HepG2 (cell line): ENCODE data around the gene SLC17A9. TPM values are rescaled to one million over a fixed set of nuclear protein-coding genes. Genes with fewer than 3 reads are reported as not detected.

Experiments
- ATAC-seq: fragments of 200-7000 bp; cut with Tn5 transposase; 3 replicates; pipeline ENCODE4 v1.9.1; 2020; ENCODE audit warnings: mild to moderate bottlenecking, moderate library complexity
- BruUV-seq: library from RNA; stranded (reverse); fragments of 400-500 nt; replicated peaks from 2 replicates; lab custom pipeline; 2021; lab: Mats Ljungman, UMichigan
- CTCF ChIA-PET: fragments of 300-600 bp; formaldehyde crosslinking; extraction: SDS; loops from one replicate; lab custom pipeline; 2021; ENCODE audit warnings: low total read pairs, inconsistent platforms, low intra/inter-chr PET ratio; lab: Yijun Ruan, JAX
- POLR2A ChIA-PET: fragments of 350-600 bp; sonication (Branson Sonifier 250); formaldehyde crosslinking; loops from one replicate; lab custom pipeline; 2020; ENCODE audit warnings: antibody characterized with exemption, inconsistent platforms; lab: Yijun Ruan, JAX
- DNase-seq: peaks from one replicate; pipeline ENCODE4 v3.0.0-alpha.2; 2015; ENCODE audit warnings: low spot score
- FAIRE-seq: peaks from 3 replicates; lab custom pipeline; 2011; peaks lifted over from hg19 to GRCh38; lab: Jason Lieb, UNC
- H2AFZ ChIP-seq: one replicate; pipeline ENCODE4 v1.6.1; 2011; ENCODE audit warnings: low read length, inconsistent platforms
- H3K27ac ChIP-seq: fragments of 300-600 bp; 3 replicates; pipeline ENCODE4 v1.8.0; 2011; ENCODE audit warnings: mixed run types, mild to moderate bottlenecking, mixed read lengths, low read length, inconsistent platforms; ENCODE audit not compliant: insufficient read depth; ENCODE audit errors: extremely low read length
- H3K27me3 ChIP-seq, 2 experiments: fragments of 200-600 bp in 1 of 2; 2 replicates in 1 of 2; 3 replicates in 1 of 2; pipeline versions ENCODE4 v1.6.0 to v1.8.0; 2011; ENCODE audit warnings: low read length in 2 of 2, mild to moderate bottlenecking in 2 of 2, moderate library complexity in 2 of 2, inconsistent platforms in 1 of 2; ENCODE audit not compliant: insufficient read depth in 2 of 2, control insufficient read depth in 1 of 2
- H3K36me3 ChIP-seq, 2 experiments: fragments of 200-600 bp in 1 of 2; replicated peaks in 1 of 2; 2 replicates in 1 of 2; 3 replicates in 1 of 2; pipeline versions ENCODE4 v1.5.1 to v1.8.0; 2011; ENCODE audit warnings: low read length in 2 of 2, inconsistent platforms in 1 of 2; ENCODE audit not compliant: insufficient read depth in 2 of 2, control insufficient read depth in 1 of 2
- H3K4me1 ChIP-seq: 2 replicates; pipeline ENCODE4 v1.5.1; 2012; ENCODE audit warnings: low read length, inconsistent platforms; ENCODE audit not compliant: insufficient read depth
- H3K4me2 ChIP-seq: 2 replicates; pipeline ENCODE4 v1.6.0; 2011; ENCODE audit warnings: low read depth, low read length, inconsistent platforms
- H3K4me3 ChIP-seq, 3 experiments: fragments of 200-600 bp in 1 of 3; sonication (generic), shearing (Covaris generic) in 1 of 3; replicated peaks in 1 of 3; 2 replicates each; pipeline ENCODE4 v1.5.1; 2011 to 2016; ENCODE audit warnings: low read length in 3 of 3, inconsistent platforms in 2 of 3, low read depth in 2 of 3, mild to moderate bottlenecking in 2 of 3, control low read depth in 1 of 3, mixed read lengths in 1 of 3; ENCODE audit not compliant: insufficient read depth in 1 of 3
- H3K79me2 ChIP-seq: one replicate; pipeline ENCODE4 v1.6.1; 2011; ENCODE audit warnings: low read length, inconsistent platforms; ENCODE audit not compliant: insufficient read depth
- H3K9ac ChIP-seq: 2 replicates; pipeline ENCODE4 v1.6.0; 2011; ENCODE audit warnings: mild to moderate bottlenecking, low read depth, low read length, inconsistent platforms; ENCODE audit not compliant: insufficient read depth
- H3K9me3 ChIP-seq: 2 replicates; pipeline ENCODE4 v1.5.1; 2012; ENCODE audit warnings: mild to moderate bottlenecking, low read length
- H4K20me1 ChIP-seq: 2 replicates; pipeline ENCODE4 v1.6.0; 2011; ENCODE audit warnings: inconsistent platforms, mild to moderate bottlenecking, low read length, moderate library complexity; ENCODE audit not compliant: insufficient read depth
- AGO2 ChIP-seq: fragments of 200-400 bp; formaldehyde crosslinking; optimal IDR thresholded peaks from 2 replicates; pipeline ENCODE3; 2017; ENCODE audit warnings: mild to moderate bottlenecking, low read depth, low read length, moderate library complexity
- ATF1 ChIP-seq: IDR thresholded peaks from 2 replicates; pipeline ENCODE4 v1.6.1; 2016; ENCODE audit warnings: mild to moderate bottlenecking, control low read depth
- FIP1L1 ChIP-seq: fragments of 200-400 bp; formaldehyde crosslinking; IDR thresholded peaks from 2 replicates; pipeline ENCODE4 v1.6.1; 2018; ENCODE audit warnings: low read depth, mild to moderate bottlenecking, low read length, moderate library complexity, borderline replicate concordance; ENCODE audit not compliant: insufficient read depth
- GTF3A ChIP-seq: sonication (generic); formaldehyde crosslinking; conservative IDR thresholded peaks from 2 replicates; pipeline ENCODE4 v1.4.0; 2020; ENCODE audit warnings: mild to moderate bottlenecking, missing genetic modification reagents
- HOXA3 ChIP-seq: sonication (generic); formaldehyde crosslinking; IDR thresholded peaks from 2 replicates; pipeline ENCODE4 v1.5.0; 2020; ENCODE audit warnings: missing genetic modification reagents
- NFATC3 ChIP-seq: sonication (generic); formaldehyde crosslinking; IDR thresholded peaks from 2 replicates; pipeline ENCODE4 v1.5.1; 2020; ENCODE audit warnings: mild to moderate bottlenecking, missing genetic modification reagents
- NONO ChIP-seq, 2 experiments: fragments of 450-650 bp in 1 of 2; sonication (generic) in 1 of 2; formaldehyde crosslinking in 1 of 2; IDR thresholded peaks in 1 of 2; conservative IDR thresholded peaks in 1 of 2; 2 replicates each; pipeline versions ENCODE4 v1.6.1 to v1.8.0; 2017 to 2022; ENCODE audit warnings: mild to moderate bottlenecking in 1 of 2, missing genetic modification reagents in 1 of 2, moderate library complexity in 1 of 2
- PHB2 ChIP-seq: fragments of 450-650 bp; IDR thresholded peaks from 2 replicates; pipeline ENCODE4 v1.6.1; 2018; ENCODE audit not compliant: partially characterized antibody
- POLR2A ChIP-seq, 2 experiments: IDR thresholded peaks; 2 replicates each; pipeline ENCODE4 v1.6.1; 2011; ENCODE audit warnings: low read depth in 2 of 2, low read length in 2 of 2, mild to moderate bottlenecking in 1 of 2, moderate library complexity in 1 of 2; ENCODE audit not compliant: insufficient read depth in 1 of 2
- RBFOX2 ChIP-seq: fragments of 200-400 bp; formaldehyde crosslinking; IDR thresholded peaks from 2 replicates; pipeline ENCODE4 v1.6.1; 2017; ENCODE audit warnings: low read depth, mild to moderate bottlenecking, low read length
- RBM22 ChIP-seq: fragments of 200-400 bp; formaldehyde crosslinking; optimal IDR thresholded peaks from 2 replicates; pipeline ENCODE3; 2017; ENCODE audit warnings: mild to moderate bottlenecking, low read length, moderate library complexity
- SCMH1 ChIP-seq: sonication (generic); formaldehyde crosslinking; IDR thresholded peaks from 2 replicates; pipeline ENCODE4 v1.9.0; 2021; ENCODE audit warnings: missing genetic modification reagents, mild to moderate bottlenecking, borderline replicate concordance
- SIX1 ChIP-seq: sonication (generic); formaldehyde crosslinking; IDR thresholded peaks from 2 replicates; pipeline ENCODE4 v1.4.0; 2020; ENCODE audit warnings: missing genetic modification reagents, borderline replicate concordance
- SRY ChIP-seq: sonication (generic); formaldehyde crosslinking; IDR thresholded peaks from 2 replicates; pipeline ENCODE4 v1.8.0; 2022; ENCODE audit warnings: mild to moderate bottlenecking, missing genetic modification reagents
- ZMAT3 ChIP-seq: sonication (generic); formaldehyde crosslinking; conservative IDR thresholded peaks from 2 replicates; pipeline ENCODE4 v1.7.0; 2021; ENCODE audit warnings: missing genetic modification reagents
- ZNF160 ChIP-seq: sonication (generic); formaldehyde crosslinking; IDR thresholded peaks from 2 replicates; pipeline ENCODE4 v1.8.0; 2022; ENCODE audit warnings: mild to moderate bottlenecking, inconsistent platforms, missing genetic modification reagents
- ZNF230 ChIP-seq: sonication (generic); formaldehyde crosslinking; IDR thresholded peaks from 2 replicates; pipeline ENCODE4 v1.4.0; 2020; ENCODE audit warnings: mild to moderate bottlenecking, missing genetic modification reagents
- ZNF335 ChIP-seq: sonication (generic); formaldehyde crosslinking; IDR thresholded peaks from 2 replicates; pipeline ENCODE4 v1.4.0; 2020; ENCODE audit warnings: missing genetic modification reagents
- ZNF431 ChIP-seq: sonication (generic); formaldehyde crosslinking; IDR thresholded peaks from 2 replicates; pipeline ENCODE4 v1.9.0; 2022; ENCODE audit warnings: missing genetic modification reagents, low read depth, mild to moderate bottlenecking, borderline replicate concordance
- ZNF451 ChIP-seq: sonication (generic); formaldehyde crosslinking; IDR thresholded peaks from 2 replicates; pipeline ENCODE4 v1.5.0; 2020; ENCODE audit warnings: mild to moderate bottlenecking, missing genetic modification reagents
- ZNF558 ChIP-seq: sonication (generic); formaldehyde crosslinking; IDR thresholded peaks from 2 replicates; pipeline ENCODE4 v1.9.0; 2022; ENCODE audit warnings: mild to moderate bottlenecking, missing genetic modification reagents, borderline replicate concordance
- ZNF616 ChIP-seq: sonication (generic); formaldehyde crosslinking; IDR thresholded peaks from 2 replicates; pipeline ENCODE4 v1.5.0; 2020; ENCODE audit warnings: low read depth, mild to moderate bottlenecking, missing genetic modification reagents
- ZNF775 ChIP-seq: sonication (generic); formaldehyde crosslinking; IDR thresholded peaks from 2 replicates; pipeline ENCODE4 v1.4.0; 2020; ENCODE audit warnings: missing genetic modification reagents, mild to moderate bottlenecking, moderate library complexity, borderline replicate concordance
- ZNF780A ChIP-seq: sonication (generic); formaldehyde crosslinking; IDR thresholded peaks from 2 replicates; pipeline ENCODE4 v1.8.0; 2022; ENCODE audit warnings: mild to moderate bottlenecking, missing genetic modification reagents, moderate library complexity
- WGBS: methylation state at CpG from one replicate; pipeline ENCODE4 v1.1.6; 2017; ENCODE audit warnings: low lambda C conversion rate; 5-methylcytosine and 5-hydroxymethylcytosine counted together
- in situ Hi-C: cut with HindIII; loops from 2 replicates; pipeline ENCODE4 v1.10.0; 2017; ENCODE audit warnings: low pct_unique_long_range_greater_than_20kb; ENCODE audit not compliant: extremely low pct_ligation_motif_present
- intact Hi-C: fragments of 100-400 bp; cut with micrococcal nuclease; formaldehyde crosslinking; loops from one replicate; pipeline ENCODE4 v1.10.0; 2022; ENCODE audit not compliant: unreplicated experiment
- polyA plus RNA-seq, 8 experiments: library from polyadenylated mRNA; depleted of rRNA in 3 of 8; stranded (reverse) in 7 of 8; unstranded in 1 of 8; fragments of >200 nt; fragmentation: Illumina TruSeq in 4 of 8; extraction: Trizol in 4 of 8; gene quantifications; 2 replicates each; pipeline versions ENCODE4 v1.2.1 to v1.2.3, GENCODE V29; 2011 to 2016; ENCODE audit warnings: low read depth in 4 of 8, missing spikeins in 1 of 8, mixed read lengths in 1 of 8; ENCODE audit not compliant: insufficient read depth in 1 of 8
- total RNA-seq, 5 experiments: library from RNA; depleted of rRNA; stranded (reverse); fragments of >200 nt; fragmentation: Illumina TruSeq; extraction: Trizol; gene quantifications; 2 replicates each; pipeline ENCODE4 v1.2.3, GENCODE V29; 2016; ENCODE audit warnings: low read depth in 1 of 5
- TF ChIP-seq, protein P1 (sequence below): IDR thresholded peaks from 2 replicates; pipeline ENCODE4 v1.6.1; 2016; ENCODE audit warnings: missing compliant biosample characterization, missing genetic modification reagents, borderline replicate concordance

Gene SLC17A9
- total and polyA plus RNA-seq, 2 of the 13 experiments (the other 11 are each of a cell fraction or from before 2014, with no cell fraction given), result 110 to 191 TPM

DNA sequence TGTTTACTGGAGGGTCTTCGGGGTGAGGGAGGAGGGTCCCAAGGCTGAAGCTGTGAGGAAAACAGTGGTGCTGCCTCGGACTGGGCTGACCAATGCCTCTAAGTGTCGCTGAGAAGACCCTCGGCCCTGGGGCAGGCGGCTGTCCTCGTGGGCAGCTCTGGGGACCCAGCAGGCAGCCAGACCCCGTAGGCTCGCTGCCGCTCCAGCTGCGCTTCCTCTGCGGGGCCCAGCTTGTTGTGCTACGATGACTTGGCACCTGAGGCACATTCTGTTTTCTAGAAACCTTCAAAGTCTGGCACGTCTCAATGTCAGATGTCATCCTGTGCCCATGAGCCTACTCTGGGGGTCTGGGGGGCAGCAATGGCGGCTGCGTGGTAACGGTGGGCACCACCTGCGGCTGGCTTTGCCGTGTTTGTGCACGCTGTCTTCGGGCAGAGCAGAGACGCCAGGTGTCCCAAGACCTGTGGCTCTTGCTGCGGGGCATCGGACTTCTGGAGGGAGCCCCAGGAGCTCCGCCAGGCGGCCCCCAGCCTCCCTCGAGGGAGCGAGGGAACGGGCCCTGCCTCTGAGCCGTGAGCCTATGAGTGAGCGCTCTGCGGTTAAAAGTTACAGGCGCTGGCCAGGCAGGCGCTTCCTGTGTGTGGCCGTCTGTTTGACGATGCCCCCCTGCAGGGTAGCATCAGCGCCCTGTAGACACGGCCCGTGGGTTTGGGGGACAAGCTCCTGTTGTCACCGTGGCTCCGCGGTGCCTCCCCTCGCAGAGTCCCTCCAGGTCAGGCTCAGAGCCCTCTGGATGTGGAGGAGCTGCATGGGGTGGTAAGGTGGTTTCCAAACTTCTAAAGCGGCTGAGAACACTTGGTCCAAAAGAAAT, 6.8 kb downstream of the SLC17A9 start:
- FAIRE-seq (no peak), DNase-seq (no peak), ATAC-seq (no peak)
- no peak overlapping the region for H2AFZ ChIP-seq
- H3K36me3 ChIP-seq, result peaks cover 66 to 81% of the 10 kb centered on the region in 2 experiments
- H4K20me1 ChIP-seq, result peaks cover 65% of the 10 kb centered on the region
- no TSS peak for BruUV-seq
- WGBS, result 94% methylated on average over 35 of the region's 43 CpGs
- ChIA-PET POLR2A (interaction anchor here (0.9 to 1.2 kb wide), 5 partner anchors 10 to 21 kb away, joined by 3 to 4 read pairs (median 3); no protein-coding TSS in a partner anchor), CTCF (no interaction called here)
- no peaks in the 10 kb centered on the region for H3K9me3 ChIP-seq
- H3K9ac ChIP-seq, result no peak overlapping the region
- peaks cover 35% of the 10 kb centered on the region for H3K79me2 ChIP-seq
- in situ Hi-C loops (no loop called here), intact Hi-C loops (no loop called here)
- H3K27me3 ChIP-seq, result no peaks in the 10 kb centered on the region
- H3K27ac ChIP-seq, result no peak overlapping the region
- no peak overlapping the region for H3K4me2 ChIP-seq
- peaks cover 37% of the 10 kb centered on the region for H3K4me1 ChIP-seq
- H3K4me3 ChIP-seq, result no peak overlapping the region
- no peak for TF ChIP-seq ZNF335 (CRISPR knock-in tag)
- TF ChIP-seq SIX1 (CRISPR knock-in tag), result no peak
- no peak for TF ChIP-seq ZNF775 (CRISPR knock-in tag)
- TF ChIP-seq ZNF431 (CRISPR knock-in tag), result no peak
- TF ChIP-seq AGO2, result peak; percentile 89
- no peak for TF ChIP-seq ZNF780A (CRISPR knock-in tag)
- peak; percentile 92 for TF ChIP-seq RBFOX2
- TF ChIP-seq HOXA3 (CRISPR knock-in tag), result 0 out of 2 replicates have a peak, but pooled peaks have one; percentile 32
- TF ChIP-seq ZNF616, result no peak
- peak in 1 of 2 experiments; percentile 11; a peak in 1 of 4 replicates for TF ChIP-seq POLR2A (IDR thresholded peaks at IDR 0.05; ENCODE audit: insufficient read depth in 1 of 2, low read depth in 2 of 2, low read length in 2 of 2)
- no peak for TF ChIP-seq FIP1L1
- TF ChIP-seq, protein P1, sequence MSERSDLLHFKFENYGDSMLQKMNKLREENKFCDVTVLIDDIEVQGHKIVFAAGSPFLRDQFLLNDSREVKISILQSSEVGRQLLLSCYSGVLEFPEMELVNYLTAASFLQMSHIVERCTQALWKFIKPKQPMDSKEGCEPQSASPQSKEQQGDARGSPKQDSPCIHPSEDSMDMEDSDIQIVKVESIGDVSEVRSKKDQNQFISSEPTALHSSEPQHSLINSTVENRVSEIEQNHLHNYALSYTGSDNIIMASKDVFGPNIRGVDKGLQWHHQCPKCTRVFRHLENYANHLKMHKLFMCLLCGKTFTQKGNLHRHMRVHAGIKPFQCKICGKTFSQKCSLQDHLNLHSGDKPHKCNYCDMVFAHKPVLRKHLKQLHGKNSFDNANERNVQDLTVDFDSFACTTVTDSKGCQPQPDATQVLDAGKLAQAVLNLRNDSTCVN (CRISPR knock-in tag), result no peak
- no peak for TF ChIP-seq ZNF230
- TF ChIP-seq GTF3A (CRISPR knock-in tag), result no peak
- no peak for TF ChIP-seq SCMH1 (CRISPR knock-in tag)
- TF ChIP-seq RBM22, result peak; percentile 72
- TF ChIP-seq NONO (IDR thresholded peaks at IDR 0.05), result no peak
- TF ChIP-seq NONO (CRISPR knock-in tag; conservative IDR thresholded peaks at IDR 0.05), result peak; percentile 46; the same call in 1 of the 2 replicates
- TF ChIP-seq ZNF558, result no peak
- TF ChIP-seq ZMAT3 (CRISPR knock-in tag), result no peak
- TF ChIP-seq SRY, result no peak
- no peak for TF ChIP-seq NFATC3 (CRISPR knock-in tag)
- no peak for TF ChIP-seq ZNF451 (CRISPR knock-in tag)
- TF ChIP-seq ATF1, result no peak
- no peak for TF ChIP-seq PHB2
- TF ChIP-seq ZNF160 (CRISPR knock-in tag), result no peak
